Gastroesophageal sphincter (tissue), 3 donors: Measurements from ENCODE around the gene GCN1.

ENCODE experiments used
- POLR2A ChIP-seq, 2 donors: fragments of 450-650 bp; IDR thresholded peaks; one replicate each; pipeline ENCODE4 v1.6.1; 2017; ENCODE audit warnings: antibody characterized with exemption in 2 of 2, mild to moderate bottlenecking in 2 of 2, moderate library complexity in 1 of 2
- TF ChIP-seq, protein P1 (sequence below), 4 experiments: fragments of 200-600 bp in 2 of 4; fragments of 450-650 bp in 2 of 4; sonication (generic) in 1 of 4; IDR thresholded peaks; one replicate each; pipeline ENCODE4 v1.5.1; 2017 to 2019; ENCODE audit warnings: antibody characterized with exemption in 4 of 4, mild to moderate bottlenecking in 2 of 4, moderate library complexity in 2 of 4

GRCh38 chr12:120216742-120217605 is 22.5 kb upstream of the GCN1 start:
- TF ChIP-seq, protein P1, sequence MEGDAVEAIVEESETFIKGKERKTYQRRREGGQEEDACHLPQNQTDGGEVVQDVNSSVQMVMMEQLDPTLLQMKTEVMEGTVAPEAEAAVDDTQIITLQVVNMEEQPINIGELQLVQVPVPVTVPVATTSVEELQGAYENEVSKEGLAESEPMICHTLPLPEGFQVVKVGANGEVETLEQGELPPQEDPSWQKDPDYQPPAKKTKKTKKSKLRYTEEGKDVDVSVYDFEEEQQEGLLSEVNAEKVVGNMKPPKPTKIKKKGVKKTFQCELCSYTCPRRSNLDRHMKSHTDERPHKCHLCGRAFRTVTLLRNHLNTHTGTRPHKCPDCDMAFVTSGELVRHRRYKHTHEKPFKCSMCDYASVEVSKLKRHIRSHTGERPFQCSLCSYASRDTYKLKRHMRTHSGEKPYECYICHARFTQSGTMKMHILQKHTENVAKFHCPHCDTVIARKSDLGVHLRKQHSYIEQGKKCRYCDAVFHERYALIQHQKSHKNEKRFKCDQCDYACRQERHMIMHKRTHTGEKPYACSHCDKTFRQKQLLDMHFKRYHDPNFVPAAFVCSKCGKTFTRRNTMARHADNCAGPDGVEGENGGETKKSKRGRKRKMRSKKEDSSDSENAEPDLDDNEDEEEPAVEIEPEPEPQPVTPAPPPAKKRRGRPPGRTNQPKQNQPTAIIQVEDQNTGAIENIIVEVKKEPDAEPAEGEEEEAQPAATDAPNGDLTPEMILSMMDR (IDR thresholded peaks at IDR 0.05) = no peak
- no peak for TF ChIP-seq POLR2A (IDR thresholded peaks at IDR 0.05)
